Endothelial cell of umbilical vein (primary cell): ENCODE measurements around the gene ATG7. TPM values are rescaled to one million over a fixed set of nuclear protein-coding genes. Genes with fewer than 3 reads are reported as not detected.

Experiments
- BruUV-seq: library from RNA; stranded (reverse); fragments of 400-500 nt; replicated peaks from 2 replicates; lab custom pipeline; 2021; lab: Mats Ljungman, UMichigan
- CTCF ChIA-PET: fragments of 300-600, 350-600 bp; sonication (Branson Sonifier 250); formaldehyde crosslinking; loops from one replicate; lab custom pipeline; 2021; ENCODE audit warnings: antibody characterized with exemption, inconsistent platforms; lab: Charles Lee
- POLR2A ChIA-PET: fragments of 300-600, 350-600 bp; sonication (Branson Sonifier 250); formaldehyde crosslinking; loops from one replicate; lab custom pipeline; 2021; ENCODE audit warnings: antibody characterized with exemption, inconsistent platforms; lab: Charles Lee
- DNase-seq: peaks from one replicate; pipeline ENCODE4 v3.0.0-alpha.2; 2011; ENCODE audit warnings: low read depth, low spot score
- FAIRE-seq: peaks from 2 replicates; lab custom pipeline; 2011; peaks lifted over from hg19 to GRCh38; lab: Jason Lieb, UNC
- H2AFZ ChIP-seq: 2 replicates; pipeline ENCODE4 v1.6.0; 2012; ENCODE audit warnings: low read depth, low read length, control low read depth, inconsistent platforms
- H3K27ac ChIP-seq: 2 replicates; pipeline ENCODE4 v1.5.1; 2011; ENCODE audit warnings: low read depth, mild to moderate bottlenecking, control low read depth, low read length, moderate library complexity; ENCODE audit not compliant: insufficient read depth
- H3K27me3 ChIP-seq, 2 experiments: 2 replicates each; pipeline versions ENCODE4 v1.6.0 to v1.6.1; 2011; ENCODE audit warnings: low read length in 2 of 2, mixed read lengths in 1 of 2; ENCODE audit not compliant: control insufficient read depth in 2 of 2, insufficient read depth in 2 of 2
- H3K36me3 ChIP-seq, 2 experiments: 2 replicates in 1 of 2; 3 replicates in 1 of 2; pipeline ENCODE4 v1.5.1; 2011; ENCODE audit warnings: low read length in 2 of 2, mild to moderate bottlenecking in 1 of 2, moderate library complexity in 1 of 2; ENCODE audit not compliant: control insufficient read depth in 2 of 2, insufficient read depth in 2 of 2; ENCODE audit errors: extremely low read depth in 1 of 2
- H3K4me1 ChIP-seq: 3 replicates; pipeline ENCODE4 v1.5.1; 2011; ENCODE audit warnings: mild to moderate bottlenecking, low read length; ENCODE audit not compliant: control insufficient read depth, insufficient read depth; ENCODE audit errors: extremely low read depth
- H3K4me2 ChIP-seq: 2 replicates; pipeline ENCODE4 v1.6.1; 2011; ENCODE audit warnings: low read length, control low read depth, mixed read lengths; ENCODE audit not compliant: insufficient read depth
- H3K4me3 ChIP-seq, 3 experiments: fragments of 200-600 bp in 1 of 3; sonication (generic), shearing (Covaris generic) in 1 of 3; replicated peaks in 1 of 3; 2 replicates each; pipeline ENCODE4 v1.5.1; 2011 to 2016; ENCODE audit warnings: control low read depth in 3 of 3, low read length in 3 of 3, mild to moderate bottlenecking in 2 of 3, inconsistent platforms in 1 of 3, low read depth in 1 of 3, moderate library complexity in 1 of 3; ENCODE audit not compliant: insufficient read depth in 1 of 3
- H3K79me2 ChIP-seq: 2 replicates; pipeline ENCODE4 v1.6.0; 2012; ENCODE audit warnings: low read length, inconsistent platforms; ENCODE audit not compliant: control insufficient read depth, insufficient read depth
- H3K9ac ChIP-seq: replicated peaks from 2 replicates; pipeline ENCODE3; 2011; ENCODE audit warnings: low read length, control low read depth; ENCODE audit not compliant: insufficient read depth; ENCODE audit errors: extremely low read depth
- H3K9me1 ChIP-seq: replicated peaks from 3 replicates; pipeline ENCODE4 v1.6.0; 2011; ENCODE audit warnings: mild to moderate bottlenecking, low read length; ENCODE audit not compliant: control insufficient read depth, insufficient read depth; ENCODE audit errors: extremely low read depth
- H3K9me3 ChIP-seq: replicated peaks from 2 replicates; pipeline ENCODE4 v1.5.1; 2012; ENCODE audit warnings: low read length, inconsistent platforms; ENCODE audit not compliant: control insufficient read depth, insufficient read depth
- H4K20me1 ChIP-seq: replicated peaks from 2 replicates; pipeline ENCODE3; 2011; ENCODE audit warnings: mild to moderate bottlenecking, low read length; ENCODE audit not compliant: control insufficient read depth, insufficient read depth; ENCODE audit errors: extremely low read depth
- EZH2 ChIP-seq: IDR thresholded peaks from 2 replicates; pipeline ENCODE4 v1.6.1; 2012; ENCODE audit warnings: borderline replicate concordance, low read depth, mild to moderate bottlenecking, moderate library complexity, low read length, inconsistent platforms; ENCODE audit not compliant: severe bottlenecking
- JUN ChIP-seq: IDR thresholded peaks from 2 replicates; pipeline ENCODE4 v1.6.1; 2011; ENCODE audit warnings: borderline replicate concordance, low read depth; ENCODE audit not compliant: insufficient read length, insufficient read depth
- MYC ChIP-seq: IDR thresholded peaks from one replicate; pipeline ENCODE4 v1.6.1; 2011; ENCODE audit warnings: mild to moderate bottlenecking, low read depth, low read length
- POLR2A ChIP-seq: IDR thresholded peaks from 2 replicates; pipeline ENCODE4 v1.6.1; 2012; ENCODE audit warnings: low read depth, mild to moderate bottlenecking, control low read depth, low read length
- dilution Hi-C: fragments of 300-500 bp; cut with MboI; formaldehyde crosslinking; loops from one replicate; pipeline ENCODE4 v1.15.0; 2019; ENCODE audit warnings: low sequenced_read_pairs; ENCODE audit not compliant: extremely low pct_ligation_motif_present
- intact Hi-C: fragments of 100-400 bp; cut with micrococcal nuclease; formaldehyde crosslinking; loops from one replicate; pipeline ENCODE4 v1.10.0; 2022
- polyA plus RNA-seq, 4 experiments: library from polyadenylated mRNA; depleted of rRNA in 3 of 4; stranded (reverse) in 3 of 4; unstranded in 1 of 4; fragments of >200 nt; gene quantifications; 2 replicates each; pipeline versions ENCODE4 v1.2.1 to v1.2.3, GENCODE V29; 2011 to 2012; ENCODE audit warnings: missing spikeins in 1 of 4
- total RNA-seq: library from RNA; stranded (reverse); gene quantifications from 2 replicates; pipeline ENCODE4 v1.2.3, GENCODE V29; 2021
- TF ChIP-seq, protein P1 (sequence below), 2 donors: IDR thresholded peaks; 1 replicate in 1 of 2; 2 replicates in 1 of 2; pipeline ENCODE4 v1.5.1; 2011; ENCODE audit warnings: low read length in 2 of 2, mild to moderate bottlenecking in 2 of 2, moderate library complexity in 2 of 2, control low read depth in 1 of 2, inconsistent platforms in 1 of 2, low read depth in 1 of 2; ENCODE audit not compliant: insufficient read depth in 1 of 2; ENCODE audit errors: extremely low read depth in 1 of 2
- TF ChIP-seq, protein P2 (sequence below): IDR thresholded peaks from 2 replicates; pipeline ENCODE4 v1.6.1; 2011; ENCODE audit not compliant: insufficient read depth, insufficient read length

ATG7 gene
- total and polyA plus RNA-seq, 2 donors (not counting 3 experiments of a cell fraction or from before 2014, with no cell fraction given): 30.8 to 48.3 TPM

DNA sequence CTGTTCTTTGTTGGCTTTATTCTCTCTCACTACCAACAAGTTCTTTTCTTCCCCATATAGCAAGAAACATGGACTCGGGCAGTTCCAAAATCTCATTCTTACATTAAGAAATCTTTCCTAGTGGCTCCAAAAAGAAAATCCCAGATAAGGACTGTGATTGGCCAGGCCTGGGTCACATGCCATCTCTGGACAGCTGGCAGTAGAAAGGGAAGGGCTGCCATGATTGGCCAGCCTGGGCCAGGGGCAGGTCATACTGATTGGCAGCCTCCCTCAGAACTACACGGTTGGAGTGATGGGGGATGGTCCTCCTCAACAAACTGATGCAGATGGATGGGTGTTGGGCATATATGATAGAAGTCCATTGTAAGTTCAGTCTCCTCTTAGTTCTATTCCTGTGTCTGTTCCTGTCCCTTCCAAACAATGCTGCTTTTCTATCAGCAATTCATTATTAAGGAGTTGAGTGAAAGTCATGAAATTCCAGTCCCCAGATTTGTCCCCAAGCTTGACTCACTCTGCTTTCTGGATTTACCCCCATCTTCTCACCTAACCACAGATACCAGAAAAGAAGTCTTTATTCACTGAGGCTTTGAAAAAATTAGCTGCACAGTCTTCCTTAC is 175.5 kb downstream of the ATG7 start:
- no peaks in the 10 kb centered on the region for H3K27me3 ChIP-seq
- intact Hi-C loops (no loop called here), dilution Hi-C loops (no loop called here)
- no peak overlapping the region for H3K9ac ChIP-seq
- H3K9me1 ChIP-seq: no peaks in the 10 kb centered on the region
- no peak for FAIRE-seq
- H3K79me2 ChIP-seq: no peaks in the 10 kb centered on the region
- no peak for TF ChIP-seq JUN
- TF ChIP-seq MYC: no peak
- no peak for TF ChIP-seq EZH2
- TF ChIP-seq, protein P1, sequence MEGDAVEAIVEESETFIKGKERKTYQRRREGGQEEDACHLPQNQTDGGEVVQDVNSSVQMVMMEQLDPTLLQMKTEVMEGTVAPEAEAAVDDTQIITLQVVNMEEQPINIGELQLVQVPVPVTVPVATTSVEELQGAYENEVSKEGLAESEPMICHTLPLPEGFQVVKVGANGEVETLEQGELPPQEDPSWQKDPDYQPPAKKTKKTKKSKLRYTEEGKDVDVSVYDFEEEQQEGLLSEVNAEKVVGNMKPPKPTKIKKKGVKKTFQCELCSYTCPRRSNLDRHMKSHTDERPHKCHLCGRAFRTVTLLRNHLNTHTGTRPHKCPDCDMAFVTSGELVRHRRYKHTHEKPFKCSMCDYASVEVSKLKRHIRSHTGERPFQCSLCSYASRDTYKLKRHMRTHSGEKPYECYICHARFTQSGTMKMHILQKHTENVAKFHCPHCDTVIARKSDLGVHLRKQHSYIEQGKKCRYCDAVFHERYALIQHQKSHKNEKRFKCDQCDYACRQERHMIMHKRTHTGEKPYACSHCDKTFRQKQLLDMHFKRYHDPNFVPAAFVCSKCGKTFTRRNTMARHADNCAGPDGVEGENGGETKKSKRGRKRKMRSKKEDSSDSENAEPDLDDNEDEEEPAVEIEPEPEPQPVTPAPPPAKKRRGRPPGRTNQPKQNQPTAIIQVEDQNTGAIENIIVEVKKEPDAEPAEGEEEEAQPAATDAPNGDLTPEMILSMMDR (IDR thresholded peaks at IDR 0.05; ENCODE audit: extremely low read depth in 1 of 2, insufficient read depth in 1 of 2, low read depth in 1 of 2, low read length in 2 of 2): no peak
- TF ChIP-seq POLR2A: no peak
- TF ChIP-seq, protein P2, sequence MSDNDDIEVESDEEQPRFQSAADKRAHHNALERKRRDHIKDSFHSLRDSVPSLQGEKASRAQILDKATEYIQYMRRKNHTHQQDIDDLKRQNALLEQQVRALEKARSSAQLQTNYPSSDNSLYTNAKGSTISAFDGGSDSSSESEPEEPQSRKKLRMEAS: no peak
- no peak overlapping the region for H2AFZ ChIP-seq
- no TSS peak for BruUV-seq
- no peak overlapping the region for H3K4me3 ChIP-seq
- H3K9me3 ChIP-seq: no peaks in the 10 kb centered on the region
- H3K36me3 ChIP-seq: no peaks in the 10 kb centered on the region
- ChIA-PET POLR2A (no interaction called here), CTCF (interaction anchor here (0.8 to 1.1 kb wide), 2 partner anchors 9 to 21 kb away, joined by 3 read pairs; no protein-coding TSS in a partner anchor)
- no peaks in the 10 kb centered on the region for H4K20me1 ChIP-seq
- no peak overlapping the region for H3K27ac ChIP-seq
- peaks cover under 1% of the 10 kb centered on the region for H3K4me1 ChIP-seq
- no peak overlapping the region for H3K4me2 ChIP-seq
- no peak for DNase-seq
